ENCODE results near the gene KIF26A.

DNA sequence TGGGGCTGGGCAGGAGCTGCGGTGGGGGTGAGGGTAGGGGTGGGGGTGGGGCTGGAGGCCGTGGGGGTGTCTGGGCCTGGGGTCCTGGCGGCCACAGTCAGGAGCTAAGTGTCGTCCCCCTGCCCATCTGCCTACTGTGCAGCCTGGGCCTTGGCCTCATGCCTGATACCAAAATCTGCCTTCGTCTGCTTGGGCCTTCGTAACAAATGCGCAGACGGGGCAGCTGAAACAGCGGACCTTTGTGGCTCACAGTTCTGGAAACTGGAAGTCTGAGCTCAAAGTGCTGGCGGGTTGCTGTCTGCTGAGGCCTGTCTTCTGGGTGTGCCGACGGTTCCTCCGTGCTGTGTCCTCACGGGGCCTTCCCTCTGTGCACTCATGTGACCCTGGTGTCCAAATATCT is 61.7 kb downstream of the KIF26A start:
- TF ChIP-seq, protein P1, sequence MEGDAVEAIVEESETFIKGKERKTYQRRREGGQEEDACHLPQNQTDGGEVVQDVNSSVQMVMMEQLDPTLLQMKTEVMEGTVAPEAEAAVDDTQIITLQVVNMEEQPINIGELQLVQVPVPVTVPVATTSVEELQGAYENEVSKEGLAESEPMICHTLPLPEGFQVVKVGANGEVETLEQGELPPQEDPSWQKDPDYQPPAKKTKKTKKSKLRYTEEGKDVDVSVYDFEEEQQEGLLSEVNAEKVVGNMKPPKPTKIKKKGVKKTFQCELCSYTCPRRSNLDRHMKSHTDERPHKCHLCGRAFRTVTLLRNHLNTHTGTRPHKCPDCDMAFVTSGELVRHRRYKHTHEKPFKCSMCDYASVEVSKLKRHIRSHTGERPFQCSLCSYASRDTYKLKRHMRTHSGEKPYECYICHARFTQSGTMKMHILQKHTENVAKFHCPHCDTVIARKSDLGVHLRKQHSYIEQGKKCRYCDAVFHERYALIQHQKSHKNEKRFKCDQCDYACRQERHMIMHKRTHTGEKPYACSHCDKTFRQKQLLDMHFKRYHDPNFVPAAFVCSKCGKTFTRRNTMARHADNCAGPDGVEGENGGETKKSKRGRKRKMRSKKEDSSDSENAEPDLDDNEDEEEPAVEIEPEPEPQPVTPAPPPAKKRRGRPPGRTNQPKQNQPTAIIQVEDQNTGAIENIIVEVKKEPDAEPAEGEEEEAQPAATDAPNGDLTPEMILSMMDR (conservative IDR thresholded peaks at IDR 0.05), result no peak
- TF ChIP-seq ZFX (IDR thresholded peaks at IDR 0.05), result no peak
